Measurements from ENCODE around the gene EXOC3. TPM values are rescaled to one million over a fixed set of nuclear protein-coding genes. Genes with fewer than 3 reads are reported as not detected.
"Not testable (repeated sequence)": the region's sequence is repeated elsewhere in the genome, so short reads cannot be mapped to it uniquely, and the experiment has no call there.

The EXOC3 gene
- total RNA-seq, 2 donors from 2014 or later = 38.6 to 53.7 TPM

- Histone ChIP-seq H3K4me3 (ENCODE audit: low read length) (no peak overlapping the region), H3K36me3 (ENCODE audit: control insufficient read depth, insufficient read depth, low read length) (no peaks in the 10 kb centered on the region), H3K27me3 (ENCODE audit: control insufficient read depth, insufficient read depth, low read length, poor library complexity, severe bottlenecking) (no peaks in the 10 kb centered on the region), H3K27ac (ENCODE audit: low read depth, low read length) (no peak overlapping the region), H3K9me3 (ENCODE audit: control insufficient read depth, low read length) (no peaks in the 10 kb centered on the region), H3K9ac (ENCODE audit: extremely low read depth, low read length, poor library complexity, severe bottlenecking) (no peak overlapping the region), H3K4me1 (ENCODE audit: control insufficient read depth, insufficient read depth, low read length) (no peaks in the 10 kb centered on the region)
- WGBS, 2 experiments (ENCODE audit: insufficient coverage in 1 of 2, insufficient read length in 1 of 2) = 74 to 91% methylated on average over 17 to 23 of the region's 23 CpGs
- Mint-ChIP-seq H3K27me3 (ENCODE audit: insufficient read depth) (peaks cover 3% of the 10 kb centered on the region), H3K36me3 (ENCODE audit: low read depth) (no peaks in the 10 kb centered on the region), H3K4me3 (no peak overlapping the region), H3K27ac (no peak overlapping the region), H3K9me3 (no peaks in the 10 kb centered on the region), H3K4me1 (peaks cover 3% of the 10 kb centered on the region)
- no peak for DNase-seq
- no peak for TF ChIP-seq CTCF (conservative IDR thresholded peaks at IDR 0.05)
Observed at GRCh38 chr5:485946-486491, 43.0 kb downstream of the EXOC3 start.

- H3K27ac Mint-ChIP-seq = not testable (repeated sequence)
Observed at GRCh38 chr5:486597-486996, 43.6 kb downstream of the EXOC3 start.

GRCh38 chr5:488241-488640 lies 45.3 kb downstream of the EXOC3 start:
- Histone ChIP-seq H3K9me3 (ENCODE audit: control insufficient read depth, low read length) (no peaks in the 10 kb centered on the region), H3K27ac (ENCODE audit: low read depth, low read length) (no peak overlapping the region), H3K4me3 (ENCODE audit: low read length) (no peak overlapping the region), H3K27me3 (ENCODE audit: control insufficient read depth, insufficient read depth, low read length, poor library complexity, severe bottlenecking) (no peaks in the 10 kb centered on the region), H3K9ac (ENCODE audit: extremely low read depth, low read length, poor library complexity, severe bottlenecking) (no peak overlapping the region), H3K36me3 (ENCODE audit: control insufficient read depth, insufficient read depth, low read length) (no peaks in the 10 kb centered on the region), H3K4me1 (ENCODE audit: control insufficient read depth, insufficient read depth, low read length) (no peaks in the 10 kb centered on the region)
- no peak for DNase-seq
- no peak overlapping the region for H3K4me3 Mint-ChIP-seq
- H3K36me3 Mint-ChIP-seq (ENCODE audit: low read depth) = no peaks in the 10 kb centered on the region
- H3K9me3 Mint-ChIP-seq = no peaks in the 10 kb centered on the region
- no peak for TF ChIP-seq CTCF (conservative IDR thresholded peaks at IDR 0.05)
- H3K27ac Mint-ChIP-seq = no peak overlapping the region
- 91 to 95% methylated on average over 14 to 33 of the region's 33 CpGs for WGBS, 2 experiments (ENCODE audit: insufficient coverage in 1 of 2, insufficient read length in 1 of 2)
- peaks cover 5% of the 10 kb centered on the region for H3K27me3 Mint-ChIP-seq (ENCODE audit: insufficient read depth)
- peaks cover 3% of the 10 kb centered on the region for H3K4me1 Mint-ChIP-seq

More at GRCh38 chr5:486597-486996, 43.6 kb downstream of the EXOC3 start:
- H3K36me3 ChIP-seq (ENCODE audit: control insufficient read depth, insufficient read depth, low read length); H3K27me3 ChIP-seq (ENCODE audit: control insufficient read depth, insufficient read depth, low read length, poor library complexity, severe bottlenecking); H3K9ac ChIP-seq (ENCODE audit: extremely low read depth, low read length, poor library complexity, severe bottlenecking); H3K9me3 Mint-ChIP-seq; H3K36me3 Mint-ChIP-seq (ENCODE audit: low read depth); H3K27me3 Mint-ChIP-seq (ENCODE audit: insufficient read depth); H3K4me3 ChIP-seq (ENCODE audit: low read length); H3K4me3 Mint-ChIP-seq; H3K4me1 ChIP-seq (ENCODE audit: control insufficient read depth, insufficient read depth, low read length); H3K4me1 Mint-ChIP-seq; H3K27ac ChIP-seq (ENCODE audit: low read depth, low read length); DNase-seq; H3K9me3 ChIP-seq (ENCODE audit: control insufficient read depth, low read length): not testable (repeated sequence)
- WGBS, 2 experiments (ENCODE audit: insufficient coverage in 1 of 2, insufficient read length in 1 of 2) = 90 to 93% methylated on average over 10 to 15 of the region's 22 CpGs
